Activated T-cell treated with anti-CD3 and anti-CD28 coated beads, Interleukin-2, amount 50 U/mL, for 1 hour (primary cell): ENCODE results near the gene KRTAP4-2.
"Not testable (repeated sequence)": the region's sequence is repeated elsewhere in the genome, so short reads cannot be mapped to it uniquely, and the experiment has no call there.

Experiments used
- DNase-seq: peaks from one replicate; pipeline ENCODE4 v3.0.0-alpha.2; 2020

Gene KRTAP4-2

GRCh38 chr17:41177727-41178271 is at the start of gene KRTAP4-2:
KRTAP4-2 (minus strand) TSS chr17:41178221; CDS start chr17:41178164, 57 bp downstream.
- DNase-seq: no peak

DNA sequence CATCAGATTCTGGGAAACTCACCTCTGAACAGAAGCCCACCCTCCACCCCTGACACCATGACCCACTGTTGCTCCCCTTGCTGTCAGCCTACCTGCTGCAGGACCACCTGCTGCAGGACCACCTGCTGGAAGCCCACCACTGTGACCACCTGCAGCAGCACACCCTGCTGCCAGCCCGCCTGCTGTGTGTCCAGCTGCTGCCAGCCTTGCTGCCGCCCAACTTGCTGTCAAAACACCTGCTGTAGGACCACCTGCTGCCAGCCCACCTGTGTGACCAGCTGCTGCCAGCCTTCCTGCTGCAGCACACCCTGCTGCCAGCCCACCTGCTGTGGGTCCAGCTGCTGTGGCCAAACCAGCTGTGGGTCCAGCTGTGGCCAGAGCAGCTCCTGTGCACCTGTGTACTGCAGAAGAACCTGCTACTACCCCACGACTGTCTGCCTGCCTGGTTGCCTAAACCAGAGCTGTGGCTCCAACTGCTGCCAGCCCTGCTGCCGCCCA is 48.6 kb upstream of the KRTAP4-2 start, which contains the start of gene KRTAP9-2:
TSS of gene KRTAP9-2 (plus strand) at position 51 of the 498 bp plus-strand sequence. CDS start at position 58, 7 bp downstream.
- not testable (repeated sequence) for DNase-seq

DNA sequence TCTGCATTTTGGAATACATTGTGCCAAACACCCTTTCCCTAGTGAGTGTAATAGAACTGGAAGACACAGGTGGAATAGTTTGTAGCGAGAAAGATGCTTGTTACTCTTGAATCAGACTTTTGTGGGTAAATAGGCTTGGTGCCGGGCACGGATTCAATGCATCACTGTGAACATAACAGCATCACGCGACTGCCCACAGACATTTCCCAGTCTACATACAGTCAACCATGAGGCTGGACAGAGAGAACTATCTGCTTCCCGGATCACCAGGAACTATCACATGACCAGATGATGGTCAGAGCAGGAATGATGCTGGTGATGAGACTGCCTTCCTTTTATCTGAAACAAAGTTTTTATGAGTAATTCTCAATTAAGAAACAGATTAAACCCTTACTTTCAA is 48.0 kb upstream of the KRTAP4-2 start:
- no peak for DNase-seq

- DNase-seq: no peak
Measured at GRCh38 chr17:41223821-41224220, 45.8 kb upstream of the KRTAP4-2 start.

DNA sequence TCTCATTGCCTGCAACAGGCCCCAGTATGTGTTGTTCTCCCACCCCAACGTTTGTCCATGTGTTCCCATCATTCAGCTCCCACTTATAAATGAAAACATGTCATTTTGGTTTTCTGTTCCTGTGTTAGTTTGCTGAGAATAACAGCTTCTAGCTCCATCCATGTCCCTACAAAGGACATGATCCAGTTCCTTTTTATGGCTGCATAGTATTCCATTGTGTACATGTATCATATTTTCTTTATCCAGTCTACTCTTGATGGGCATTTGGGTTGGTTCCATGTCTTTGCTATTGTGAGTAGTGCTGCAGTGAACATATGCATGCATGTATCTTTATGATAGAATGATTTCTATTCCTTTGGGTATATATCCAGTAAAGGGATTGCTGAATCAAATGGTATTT is 37.7 kb upstream of the KRTAP4-2 start:
- DNase-seq: no peak

DNA sequence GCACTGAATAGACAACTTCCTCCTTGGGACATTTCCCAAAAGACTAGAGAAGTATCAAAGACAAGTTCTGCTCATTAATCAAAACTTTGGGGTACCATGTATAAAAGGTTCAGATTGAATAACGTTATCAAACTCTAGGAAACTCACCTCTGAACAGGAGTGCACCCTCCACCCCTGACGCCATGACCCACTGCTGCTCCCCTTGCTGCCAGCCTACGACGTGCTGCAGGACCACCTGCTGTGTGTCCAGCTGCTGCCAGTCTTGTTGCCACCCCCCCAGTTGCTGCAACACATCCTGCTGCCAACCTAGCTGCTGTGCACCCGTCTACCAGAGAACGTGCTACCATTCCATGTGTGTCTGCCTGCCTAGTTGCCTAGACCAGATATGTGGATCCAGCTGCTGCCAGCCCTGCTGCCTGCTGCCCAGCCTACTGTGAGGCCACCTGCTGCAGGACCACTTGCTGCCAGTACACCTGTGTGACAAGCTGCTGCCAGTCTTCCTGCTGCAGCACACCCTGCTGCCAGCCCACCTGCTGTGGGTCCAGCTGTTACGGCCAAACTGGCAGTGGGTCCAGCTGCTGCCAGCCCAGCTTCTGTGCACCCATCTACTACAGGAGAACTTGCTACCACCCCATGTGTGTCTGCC is 34.6 kb upstream of the KRTAP4-2 start:
- no peak for DNase-seq

GRCh38 chr17:41211845-41212466 is 33.9 kb upstream of the KRTAP4-2 start:
- DNase-seq: no peak

DNA sequence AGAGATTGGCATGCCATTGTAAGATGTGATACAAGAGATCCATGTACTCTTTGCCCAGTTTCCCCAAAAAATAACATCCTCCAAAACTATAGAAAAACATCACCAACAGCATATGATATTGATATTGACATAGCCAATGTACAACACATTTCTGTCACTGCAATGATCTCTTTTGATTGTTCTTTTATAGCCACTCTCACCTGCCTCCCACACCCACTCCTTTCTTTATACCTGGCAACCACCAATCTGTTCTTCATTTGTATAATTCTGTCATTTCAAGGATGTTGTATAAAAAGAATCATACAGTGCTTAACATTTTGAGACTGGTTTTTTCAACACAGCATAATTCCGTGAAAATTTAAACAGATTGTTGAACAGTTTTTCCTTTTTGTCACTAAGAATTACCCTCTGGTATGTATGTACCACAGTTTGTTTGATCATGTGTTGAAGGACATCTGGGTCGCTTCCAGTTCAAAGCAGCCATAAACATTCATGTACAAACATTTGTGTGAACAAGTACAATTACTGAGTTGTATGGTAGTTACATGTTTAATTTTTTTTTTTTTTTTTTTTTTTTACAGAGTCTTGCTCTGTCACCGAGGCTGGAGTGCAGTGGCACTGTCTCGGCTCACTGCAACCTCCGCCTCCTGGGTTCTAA is 21.5 kb upstream of the KRTAP4-2 start:
- DNase-seq: no peak

DNA sequence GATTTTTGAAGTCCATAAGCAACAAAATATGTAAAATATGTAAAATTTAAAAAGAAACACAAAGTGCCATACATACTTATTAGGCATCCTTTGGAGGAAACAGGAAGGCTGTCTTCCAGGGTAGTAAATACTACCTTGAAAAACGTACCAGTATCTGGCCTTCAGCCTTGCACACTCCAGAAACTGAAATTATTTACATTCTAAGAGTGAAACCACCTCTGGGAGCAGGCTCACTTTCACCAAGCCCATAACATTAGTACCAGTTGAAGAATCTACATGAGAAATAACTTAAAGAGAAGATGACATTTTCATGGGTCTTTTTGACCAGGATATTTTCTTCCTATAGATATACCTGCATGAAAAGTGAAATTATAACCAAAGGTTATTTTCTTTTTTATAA is 18.0 kb upstream of the KRTAP4-2 start:
- DNase-seq: no peak

- DNase-seq: no peak
Measured at GRCh38 chr17:41190328-41190727, 12.3 kb upstream of the KRTAP4-2 start.

DNA sequence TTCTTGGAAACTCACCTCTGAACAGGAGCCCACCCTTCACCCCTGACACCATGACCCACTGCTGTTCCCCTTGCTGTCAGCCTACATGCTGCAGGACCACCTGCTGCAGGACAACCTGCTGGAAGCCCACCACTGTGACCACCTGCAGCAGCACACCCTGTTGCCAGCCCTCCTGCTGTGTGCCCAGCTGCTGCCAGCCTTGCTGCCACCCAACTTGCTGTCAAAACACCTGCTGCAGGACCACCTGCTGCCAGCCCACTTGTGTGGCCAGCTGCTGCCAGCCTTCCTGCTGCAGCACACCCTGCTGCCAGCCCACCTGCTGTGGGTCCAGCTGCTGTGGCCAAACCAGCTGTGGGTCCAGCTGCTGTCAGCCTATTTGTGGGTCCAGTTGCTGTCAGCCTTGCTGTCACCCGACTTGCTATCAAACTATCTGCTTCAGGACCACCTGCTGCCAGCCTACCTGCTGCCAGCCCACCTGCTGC is 11.9 kb upstream of the KRTAP4-2 start, which contains the start of gene KRTAP9-1:
TSS of gene KRTAP9-1 (plus strand) at position 51 of the 482 bp plus-strand sequence. CDS start at position 51, 0 bp downstream.
- DNase-seq: not testable (repeated sequence)

DNA sequence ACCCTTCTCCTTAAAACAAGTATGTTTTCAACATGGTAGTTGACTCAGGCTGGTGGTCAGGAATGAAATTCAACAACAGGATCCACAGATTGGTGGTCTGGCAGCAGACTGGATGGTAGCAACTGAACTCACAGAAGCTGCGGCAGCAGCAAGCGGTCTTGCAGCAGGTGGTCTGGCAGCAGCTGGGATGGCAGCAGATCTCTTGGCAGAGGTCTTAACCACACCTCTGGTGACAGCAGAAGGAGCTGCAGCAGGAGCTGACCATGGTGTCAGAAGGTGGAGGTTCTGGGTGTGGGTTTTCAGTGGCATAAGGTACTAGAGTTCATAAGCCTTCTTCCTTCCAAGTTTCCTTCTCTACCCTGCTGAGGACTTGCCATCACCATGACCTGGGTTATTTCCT is 8.9 kb upstream of the KRTAP4-2 start:
- DNase-seq: no peak

DNA sequence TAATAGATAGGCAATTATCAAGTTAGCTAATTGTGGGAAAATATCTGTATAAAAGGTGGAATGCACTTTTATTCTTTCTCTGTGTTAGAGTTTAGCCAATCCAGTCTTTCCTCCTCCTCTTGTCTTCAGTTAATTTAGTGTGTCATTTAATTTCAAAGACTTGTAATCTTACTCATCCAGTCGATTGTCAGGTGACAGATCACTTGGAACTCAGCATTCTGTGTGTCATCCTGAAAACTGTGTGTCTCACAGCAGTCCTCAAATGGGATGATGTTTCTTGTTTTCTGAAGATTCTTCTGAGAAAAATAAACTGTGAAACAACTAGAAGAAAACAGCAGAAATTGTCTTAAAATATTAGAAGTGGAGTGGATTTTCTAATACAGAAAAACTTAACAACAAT is 7.0 kb upstream of the KRTAP4-2 start:
- DNase-seq: no peak

DNA sequence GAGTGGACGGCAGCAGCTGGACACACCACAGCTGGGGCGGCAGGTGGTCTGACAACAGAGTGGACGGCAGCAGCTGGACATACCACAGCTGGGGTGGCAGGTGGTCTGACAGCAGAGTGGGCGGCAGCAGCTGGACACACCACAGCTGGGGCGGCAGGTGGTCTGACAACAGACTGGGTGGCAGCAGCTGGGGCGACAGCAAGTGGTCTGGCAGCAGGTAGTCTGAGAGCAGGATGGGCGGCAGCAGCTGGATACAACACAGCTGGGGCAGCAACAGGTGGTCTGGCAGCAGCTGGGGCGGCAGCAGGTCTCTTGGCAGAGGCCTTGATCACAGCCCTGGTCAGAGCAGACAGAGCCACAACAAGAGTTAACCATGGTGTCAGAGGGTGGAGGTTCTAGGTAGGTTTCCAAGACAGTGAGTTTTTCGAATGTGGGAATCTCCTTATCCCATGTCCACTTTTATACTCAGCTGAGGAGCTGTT is 6.5 kb upstream of the KRTAP4-2 start, which contains the start of gene KRTAP4-1:
TSS of gene KRTAP4-1 (minus strand) at position 432 of the 482 bp plus-strand sequence. CDS start at position 375, 57 bp downstream.
- DNase-seq: no peak

GRCh38 chr17:41178843-41179616 is 1.0 kb upstream of the KRTAP4-2 start:
- DNase-seq: no peak

DNA sequence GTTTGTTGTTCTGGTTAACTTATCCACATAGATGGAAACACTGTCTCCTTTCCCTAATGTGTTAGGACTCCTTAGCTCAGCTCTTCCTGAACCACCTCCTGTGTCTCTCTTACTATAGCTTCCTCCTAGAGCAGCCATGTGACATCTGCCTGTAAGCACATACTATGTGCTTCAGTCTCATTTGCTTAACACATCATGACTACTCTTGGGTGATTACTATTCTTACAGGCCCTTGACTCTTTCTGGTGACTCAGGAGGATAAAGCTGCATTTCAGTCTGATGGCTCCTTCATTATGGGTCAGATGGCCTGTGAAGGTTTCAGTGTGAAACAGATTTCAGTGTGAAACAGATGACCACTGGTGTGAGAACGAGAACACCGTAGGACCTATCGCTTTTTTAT is 320 bp upstream of the KRTAP4-2 start:
- no peak for DNase-seq

GRCh38 chr17:41176744-41177387 is 1.2 kb downstream of the KRTAP4-2 start:
- no peak for DNase-seq

GRCh38 chr17:41171886-41172285 is 6.1 kb downstream of the KRTAP4-2 start:
- DNase-seq: no peak

GRCh38 chr17:41168121-41168520 is 9.9 kb downstream of the KRTAP4-2 start, which contains the start of gene KRTAP4-3:
KRTAP4-3 (minus strand) TSS chr17:41168221; CDS start chr17:41168172, 49 bp downstream.
- DNase-seq: no peak

DNA sequence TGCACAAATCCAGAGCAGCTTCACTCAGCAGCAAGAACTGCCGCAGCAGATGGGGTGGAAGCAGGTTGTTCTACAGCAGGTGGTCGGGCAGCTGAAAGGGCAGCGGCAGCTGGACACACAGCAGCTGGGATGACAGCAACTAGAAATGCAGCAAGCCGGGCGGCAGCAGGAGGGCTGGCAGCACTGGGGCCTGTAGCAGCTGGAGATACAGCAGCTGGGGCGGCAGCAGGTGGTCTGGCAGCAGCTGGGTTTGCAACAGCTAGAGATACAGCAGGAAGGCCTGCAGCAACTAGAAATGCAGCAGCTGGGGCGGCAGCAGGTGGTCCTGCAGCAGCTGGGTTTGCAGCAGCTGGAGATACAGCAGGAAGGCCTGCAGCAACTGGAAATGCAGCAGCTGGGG is 10.5 kb downstream of the KRTAP4-2 start:
- no peak for DNase-seq

DNA sequence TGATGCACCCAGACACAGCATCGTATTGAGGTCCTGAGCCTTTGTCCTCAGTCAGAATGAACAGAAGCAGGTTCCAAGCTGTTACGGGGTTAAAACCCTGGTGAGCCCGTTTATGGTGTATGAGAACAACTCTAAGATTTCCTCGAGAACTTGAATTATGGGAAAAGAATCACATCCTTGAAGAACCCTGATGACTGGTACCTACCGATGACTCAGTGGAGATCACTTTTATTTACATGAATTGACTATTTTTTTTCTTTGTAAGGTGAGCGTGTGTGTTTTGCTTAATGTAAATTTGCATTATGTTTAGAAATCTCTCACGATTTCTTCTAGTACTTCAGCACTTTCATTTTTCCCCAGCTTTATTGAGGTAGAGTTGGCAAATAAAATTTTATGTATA is 14.2 kb downstream of the KRTAP4-2 start:
- DNase-seq: no peak

DNA sequence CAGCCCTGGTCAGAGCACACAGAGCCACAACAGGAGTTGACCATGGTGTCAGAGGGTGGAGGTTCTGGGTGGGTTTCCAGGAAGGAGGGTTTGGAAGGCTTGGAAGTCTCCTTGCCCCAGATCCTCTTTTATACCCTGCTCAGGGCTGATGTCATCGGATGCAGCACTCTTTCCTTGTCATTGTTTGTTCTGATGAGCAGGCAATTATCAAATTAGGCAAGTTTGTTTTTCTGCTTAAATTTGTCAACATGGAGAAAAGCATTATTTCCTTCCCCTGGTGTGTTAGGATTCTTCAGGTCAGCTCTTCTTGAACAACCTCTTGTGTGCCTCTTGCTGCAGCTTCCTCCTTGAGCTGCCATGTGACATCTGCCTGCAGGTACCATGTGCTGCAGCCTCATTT is 17.4 kb downstream of the KRTAP4-2 start, which contains the start of gene KRTAP4-4:
TSS of gene KRTAP4-4 (minus strand) at position 101 of the 400 bp plus-strand sequence. CDS start at position 44, 57 bp downstream.
- no peak for DNase-seq
